GM19238 (cell line): ENCODE measurements around the gene CD8B.

ENCODE experiments used
- DNase-seq: peaks from one replicate; pipeline ENCODE4 v3.0.0; 2011; ENCODE audit warnings: low spot score; ENCODE audit not compliant: insufficient read length

CD8B gene

DNA sequence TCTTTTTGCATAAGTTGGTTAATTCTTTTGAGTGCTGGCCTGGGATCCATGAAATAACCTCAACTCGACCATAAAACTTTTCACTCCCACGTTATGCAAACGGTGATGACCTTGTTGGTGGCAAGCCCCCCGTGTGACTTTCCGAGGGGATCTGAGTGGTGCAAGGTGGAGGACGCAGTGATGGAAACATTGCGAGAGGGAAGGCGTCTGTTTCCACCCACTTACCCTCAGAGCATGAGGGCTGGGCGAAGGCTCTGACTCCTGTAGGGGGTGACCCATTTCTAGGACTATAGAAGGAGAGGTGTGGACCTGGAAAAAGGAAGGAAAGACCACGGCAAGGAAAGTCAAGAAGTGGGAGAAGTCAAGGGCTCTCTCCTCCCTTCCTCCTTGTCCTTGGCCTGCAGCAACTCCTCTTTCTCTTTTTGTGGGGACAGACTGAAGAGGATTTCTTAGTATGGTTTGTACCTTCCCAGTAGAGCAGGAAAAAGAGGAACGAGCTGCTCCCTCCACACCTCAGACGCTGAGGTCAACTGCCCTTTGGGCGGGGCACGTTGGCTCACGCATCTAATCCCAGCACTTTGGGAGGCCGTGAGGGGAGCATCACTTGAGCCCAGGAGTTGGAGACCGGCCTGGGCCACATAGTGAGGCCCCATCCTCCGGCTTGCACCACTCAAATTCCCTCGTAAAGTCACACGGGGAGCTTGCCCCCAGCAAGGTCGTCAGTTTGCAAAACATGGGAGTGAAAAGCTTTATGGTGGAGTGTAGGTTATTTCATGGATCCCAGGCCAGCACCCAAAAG lies 55.4 kb downstream of the CD8B start:
- no peak for DNase-seq

DNA sequence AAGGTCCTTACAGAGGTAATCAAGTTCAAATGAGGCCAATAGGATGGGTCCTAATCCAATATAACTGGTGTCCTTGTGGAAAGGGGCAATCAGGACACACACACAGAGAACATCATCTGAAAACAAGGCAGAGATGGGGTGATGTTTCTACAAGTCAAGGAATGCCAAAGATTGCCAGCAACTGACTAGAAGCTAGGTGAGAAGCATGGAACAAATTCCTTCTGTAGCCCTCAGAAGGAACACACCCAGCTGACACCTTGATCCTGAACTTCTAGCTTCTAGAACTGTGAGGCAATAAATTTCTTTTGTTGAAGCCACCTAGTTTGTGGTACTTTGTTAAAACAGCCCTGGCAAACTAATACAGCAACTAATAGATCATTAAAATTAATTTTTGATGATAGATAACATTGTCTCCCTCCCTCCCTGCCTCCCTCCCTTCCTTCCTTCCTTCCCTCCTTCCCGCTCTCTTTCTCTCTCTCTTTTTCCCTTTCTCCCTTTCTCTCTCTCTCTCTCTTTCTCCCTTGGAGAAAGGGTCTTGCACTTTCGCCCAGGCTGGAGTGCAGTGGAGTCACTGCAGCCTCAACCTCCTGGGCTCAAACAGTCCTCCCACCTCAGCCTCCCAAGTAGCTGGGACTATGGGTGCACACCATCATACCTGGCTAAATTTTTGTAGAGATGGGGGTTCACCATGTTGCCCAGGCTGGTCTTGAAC lies 60.7 kb downstream of the CD8B start:
- DNase-seq, result no peak

DNA sequence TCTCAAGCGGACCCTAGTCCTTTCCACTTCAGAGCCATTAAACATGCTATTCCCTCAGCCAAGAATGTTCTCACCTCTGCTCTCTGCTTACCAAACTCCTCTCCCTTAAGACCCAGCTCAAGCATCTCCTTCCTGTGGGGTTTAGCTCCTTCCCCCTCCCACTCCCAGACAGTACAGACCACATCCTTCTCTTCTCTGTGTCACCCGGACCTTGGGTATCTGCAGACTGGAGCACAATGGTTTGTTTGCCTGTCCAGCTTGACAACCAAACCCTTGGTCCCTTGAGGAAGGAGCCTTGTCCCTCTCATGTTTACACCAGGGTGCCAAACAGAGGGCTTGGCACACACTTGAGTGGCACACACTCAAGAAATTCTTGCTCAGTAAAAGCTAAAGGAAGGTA lies 66.8 kb downstream of the CD8B start:
- no peak for DNase-seq

DNA sequence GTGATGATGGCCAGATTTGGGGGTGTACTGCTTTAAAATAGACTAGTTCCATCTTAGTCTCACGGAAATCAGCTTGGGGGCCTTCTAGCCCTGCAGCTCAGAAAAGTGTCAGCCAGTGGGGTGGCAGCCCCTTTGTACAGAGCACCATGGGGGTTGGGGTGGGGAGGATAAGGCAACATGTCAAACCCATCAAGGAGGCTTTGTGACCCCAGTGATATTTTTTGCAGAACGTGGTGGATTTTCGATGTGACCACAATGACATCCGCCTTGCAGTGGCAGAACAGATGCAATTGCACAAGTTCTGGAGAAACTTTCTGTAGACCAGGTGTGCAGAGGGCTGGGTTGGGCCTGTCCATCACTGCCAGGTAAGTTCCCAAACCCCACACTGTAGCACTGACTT lies 67.9 kb downstream of the CD8B start:
- DNase-seq, result no peak

DNA sequence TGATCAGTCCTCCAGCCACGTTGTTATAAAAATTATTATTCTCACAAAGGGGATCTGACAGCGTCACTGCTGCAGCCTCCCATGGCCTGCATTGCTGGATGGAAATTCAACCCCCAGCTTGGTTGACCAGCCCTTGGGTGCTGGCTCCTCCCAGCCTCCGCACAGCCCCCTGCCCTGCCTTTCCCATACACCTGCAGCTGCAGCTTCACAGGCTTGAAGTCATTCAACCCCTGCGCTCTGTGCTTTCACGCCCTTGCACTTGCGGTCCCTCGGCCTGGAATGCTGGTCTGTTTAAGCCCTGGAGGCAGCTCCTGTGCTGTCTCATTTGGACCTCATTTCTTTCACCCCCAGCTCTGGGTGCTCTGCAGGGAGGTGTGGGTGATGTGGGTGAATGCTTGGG lies 70.1 kb downstream of the CD8B start:
- no peak for DNase-seq

DNA sequence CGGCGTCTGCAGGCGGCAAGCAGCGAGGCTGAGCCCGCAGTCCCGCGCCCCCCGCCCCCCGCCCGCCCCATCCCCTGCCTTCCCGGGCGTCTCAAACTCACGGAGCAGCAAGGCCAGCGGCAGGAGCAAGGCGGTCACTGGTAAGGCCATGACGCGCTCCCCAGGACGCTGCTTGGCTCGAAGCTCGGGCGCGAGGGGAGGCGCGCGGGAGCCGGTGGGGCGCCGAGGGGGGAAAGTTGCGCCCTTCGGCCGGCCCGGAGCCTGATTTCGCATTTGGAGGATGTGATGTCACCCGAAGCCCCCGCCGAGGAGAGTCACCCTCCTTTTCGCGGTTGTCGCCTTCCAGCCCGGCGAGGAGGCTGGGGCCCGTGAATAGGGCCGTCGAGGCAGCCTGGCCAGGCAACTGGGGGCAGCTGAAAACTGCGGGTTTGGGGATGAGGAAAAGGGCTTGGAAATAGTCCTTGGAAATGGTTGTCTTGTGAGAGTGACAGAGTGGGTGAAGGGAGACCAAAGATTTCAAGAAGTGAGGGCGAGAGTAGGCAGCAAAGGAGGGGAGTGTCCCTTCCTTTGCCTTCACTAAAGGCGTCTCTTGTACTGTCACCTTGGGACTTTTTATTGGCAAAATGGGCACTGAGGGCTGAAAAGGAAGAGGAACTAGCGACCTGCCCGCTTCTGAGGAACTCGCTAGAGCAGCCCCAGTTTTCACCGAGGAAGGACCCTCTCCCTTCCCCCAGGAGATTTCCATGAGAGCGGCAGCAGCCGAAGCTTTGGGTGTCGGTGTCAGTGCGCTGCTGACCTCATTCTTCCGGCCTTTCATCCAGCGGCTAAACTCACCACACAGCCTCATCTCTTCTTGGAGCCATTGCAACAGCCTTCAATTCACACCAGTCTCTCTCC lies 70.8 kb downstream of the CD8B start, which contains the start of gene CD8A:
TSS of gene CD8A (minus strand) at position 238 of the 897 bp plus-strand sequence. CDS start at position 150, 88 bp downstream.
- DNase-seq, result no peak

DNA sequence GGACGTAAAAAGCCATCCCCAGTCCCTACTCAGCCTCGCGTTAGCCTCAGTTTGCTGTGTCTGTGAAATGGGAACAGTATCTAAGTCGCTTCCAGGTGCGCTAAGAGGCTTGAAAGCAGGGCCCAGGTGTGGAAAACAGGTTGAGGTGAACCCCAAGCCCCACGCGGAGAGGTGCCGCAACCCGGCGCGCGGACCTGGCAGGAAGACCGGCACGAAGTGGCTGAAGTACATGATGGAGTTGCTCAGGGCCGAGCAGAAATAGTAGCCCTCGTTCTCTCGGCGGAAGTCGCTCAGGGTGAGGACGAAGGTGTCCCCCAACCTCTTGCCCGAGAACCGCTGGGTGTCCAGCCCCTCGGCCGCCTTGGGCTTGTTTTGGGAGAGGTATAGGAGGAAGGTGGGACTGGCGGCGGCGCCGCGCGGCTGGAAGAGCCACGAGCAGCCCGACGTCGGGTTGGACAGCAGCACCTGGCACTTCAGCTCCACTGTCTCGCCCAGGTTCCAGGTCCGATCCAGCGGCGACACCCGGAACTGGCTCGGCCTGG lies 71.5 kb downstream of the CD8B start:
- DNase-seq, result no peak

DNA sequence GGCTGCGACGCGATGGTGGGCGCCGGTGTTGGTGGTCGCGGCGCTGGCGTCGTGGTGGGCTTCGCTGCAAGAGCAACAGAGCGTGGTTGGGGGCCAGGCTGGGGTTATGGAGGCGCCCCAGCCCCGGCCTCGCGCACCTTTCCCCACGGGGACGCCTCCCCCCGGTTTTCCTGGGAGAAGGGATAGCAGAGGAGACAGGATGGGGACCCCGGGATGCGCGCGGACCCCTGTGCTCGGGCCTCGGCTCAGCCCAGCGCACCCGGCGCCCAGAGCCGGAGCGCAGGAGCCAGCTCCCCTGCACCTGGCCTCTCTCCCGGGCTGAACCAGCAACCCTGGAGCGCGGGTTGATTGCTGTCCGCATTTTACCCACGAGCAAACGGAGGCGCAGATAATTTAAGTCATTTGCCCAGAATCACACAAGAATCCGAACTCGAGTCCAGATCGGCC lies 72.0 kb downstream of the CD8B start:
- no peak for DNase-seq

DNA sequence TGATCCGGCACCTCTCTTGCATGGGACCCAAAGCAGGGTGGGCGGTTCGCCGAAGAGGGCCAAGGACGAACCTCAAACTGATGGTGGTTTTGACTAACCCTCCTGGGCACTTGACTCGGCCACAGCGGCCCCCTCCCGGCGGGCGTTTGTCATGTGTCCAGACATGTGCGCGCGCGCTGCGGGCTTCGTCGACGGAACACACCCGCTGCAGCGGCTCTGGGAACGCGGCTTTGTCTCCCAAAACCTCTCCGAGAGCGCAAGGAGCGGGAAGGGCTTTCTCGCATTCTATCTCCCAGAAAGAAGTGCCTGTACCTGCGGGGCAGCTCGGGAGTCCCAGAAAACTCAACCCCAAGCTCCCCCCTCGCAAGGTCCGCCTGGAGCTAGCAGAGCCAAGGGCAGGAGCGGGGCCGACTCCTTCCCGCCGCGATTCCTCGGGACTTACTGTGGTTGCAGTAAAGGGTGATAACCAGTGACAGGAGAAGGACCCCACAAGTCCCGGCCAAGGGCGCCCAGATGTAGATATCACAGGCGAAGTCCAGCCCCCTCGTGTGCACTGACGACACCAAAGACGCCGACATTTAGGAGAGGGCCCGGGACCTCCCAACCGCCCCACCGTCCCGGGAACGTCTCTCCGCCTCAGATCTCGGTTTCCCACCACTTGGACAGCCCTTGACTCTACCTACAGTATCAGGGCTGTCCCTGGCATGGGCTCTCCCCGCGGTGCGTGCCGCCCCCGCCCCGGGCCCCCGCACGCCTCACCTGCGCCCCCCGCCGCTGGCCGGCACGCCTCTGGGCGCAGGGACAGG lies 72.6 kb downstream of the CD8B start:
- DNase-seq, result no peak

DNA sequence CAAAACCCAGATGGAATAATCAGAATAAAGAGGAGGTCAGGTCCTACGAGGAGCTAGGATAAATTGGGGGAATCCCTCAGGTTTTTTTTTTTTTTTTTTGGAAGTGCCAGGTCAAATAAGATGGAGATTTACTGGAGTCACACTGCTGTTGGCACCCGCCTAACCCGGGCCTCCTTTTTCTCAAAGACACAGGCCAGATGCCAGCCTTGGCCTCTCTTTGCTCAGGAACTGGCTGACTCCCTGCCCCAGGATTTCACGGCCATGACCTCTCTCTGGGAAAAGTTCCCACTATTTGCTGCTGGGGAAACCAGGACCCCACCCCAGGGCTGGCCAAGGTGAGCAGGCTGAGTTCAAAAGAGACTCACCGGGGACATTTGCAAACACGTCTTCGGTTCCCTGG lies 73.5 kb downstream of the CD8B start:
- DNase-seq, result no peak

DNA sequence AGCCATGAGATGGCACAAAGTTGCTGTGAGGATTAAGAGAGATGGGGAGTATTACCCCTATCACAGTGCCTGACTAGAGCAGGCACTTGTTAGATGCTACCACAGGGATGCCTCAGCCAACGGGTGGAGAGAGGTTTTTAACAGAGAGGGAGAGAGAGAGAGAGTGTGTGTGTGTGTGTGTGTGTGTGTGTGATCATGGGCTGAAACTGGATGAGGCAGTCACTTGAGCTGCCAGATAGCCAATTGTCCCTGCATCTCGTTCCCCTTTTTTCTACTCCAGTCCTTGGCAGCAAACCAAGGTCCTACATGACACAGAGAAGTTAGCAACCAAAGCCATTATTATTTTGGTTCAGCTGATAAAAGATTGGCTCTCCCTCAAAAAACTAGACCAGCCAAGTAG lies 74.0 kb downstream of the CD8B start:
- DNase-seq, result no peak

DNA sequence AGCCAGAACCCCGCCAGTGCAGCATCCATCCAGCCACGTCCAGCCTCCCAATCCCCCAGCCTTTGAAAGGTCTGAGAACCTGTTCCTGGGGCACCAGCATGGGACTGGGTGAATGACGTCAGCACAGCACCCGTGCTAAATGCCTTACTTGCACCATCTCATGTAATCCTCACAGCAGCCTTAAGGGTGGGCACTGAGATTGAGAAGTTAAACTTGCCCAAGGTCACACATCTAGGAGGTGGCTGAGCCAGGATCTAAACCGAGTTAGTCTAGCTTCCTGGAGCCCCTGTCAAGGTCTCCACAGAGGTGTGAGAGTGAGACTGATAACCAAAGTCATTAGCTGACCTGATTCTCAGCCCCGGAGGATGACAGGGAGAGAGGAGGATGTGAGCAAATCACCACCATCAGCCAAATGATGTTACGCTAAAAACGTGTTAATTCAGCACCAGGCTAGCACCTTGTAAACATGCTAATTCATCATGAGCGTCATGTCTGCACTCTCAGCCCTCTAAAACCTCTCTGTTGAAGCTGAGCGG lies 75.6 kb downstream of the CD8B start:
- DNase-seq, result no peak

DNA sequence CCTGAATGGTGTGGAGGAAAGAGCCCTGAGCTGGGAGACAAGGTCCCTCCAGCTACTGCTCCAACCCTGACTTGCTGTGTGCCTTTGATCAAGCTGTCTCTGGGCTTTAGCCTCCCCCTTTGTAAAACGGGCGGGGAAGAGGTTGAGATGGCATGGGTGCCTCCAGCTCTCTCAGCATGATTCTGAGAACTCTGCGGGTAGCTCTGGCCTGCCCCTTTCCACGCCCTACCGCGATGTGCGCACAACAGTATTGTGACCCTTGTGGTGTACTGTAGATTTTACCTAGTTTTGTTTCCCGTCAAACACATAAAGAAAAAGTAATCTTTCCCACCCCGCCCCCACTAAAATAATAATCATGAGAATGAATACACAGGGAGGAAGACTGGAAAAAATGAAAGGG lies 76.2 kb downstream of the CD8B start:
- DNase-seq, result no peak

DNA sequence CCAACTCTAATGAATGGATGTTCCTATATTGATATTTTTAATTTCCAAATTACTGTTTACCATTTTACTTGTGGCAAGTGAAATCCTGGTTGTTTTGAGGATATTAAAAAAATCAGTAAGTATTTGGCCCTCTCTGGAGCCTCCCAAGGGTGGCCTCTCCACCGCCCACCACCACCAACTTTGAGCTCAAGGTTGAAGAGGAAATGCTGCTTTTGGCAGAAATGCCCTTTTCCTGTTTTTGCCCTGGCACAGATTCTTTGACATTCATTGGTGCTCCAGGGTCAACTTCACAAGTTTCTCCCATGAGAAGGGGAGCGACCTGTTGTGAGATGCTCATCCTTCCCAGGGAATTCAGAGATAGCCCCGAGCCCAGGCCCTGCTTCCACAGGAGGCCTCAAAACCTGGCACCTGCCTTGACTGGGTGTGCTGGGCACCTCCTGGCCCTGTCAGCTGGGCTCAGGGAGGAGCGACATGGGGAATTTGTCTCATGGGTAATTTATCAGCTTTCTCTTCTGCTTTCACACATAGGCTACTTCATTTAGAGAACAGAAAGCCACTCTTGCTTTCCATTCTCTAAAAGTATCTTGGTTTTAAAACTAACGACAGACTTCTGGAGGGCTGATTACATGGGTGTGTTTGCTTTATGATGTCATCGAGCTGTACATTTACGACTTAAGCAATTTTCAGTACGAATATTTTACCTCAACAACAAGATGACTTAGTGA lies 77.9 kb downstream of the CD8B start:
- peak; percentile 60 for DNase-seq

DNA sequence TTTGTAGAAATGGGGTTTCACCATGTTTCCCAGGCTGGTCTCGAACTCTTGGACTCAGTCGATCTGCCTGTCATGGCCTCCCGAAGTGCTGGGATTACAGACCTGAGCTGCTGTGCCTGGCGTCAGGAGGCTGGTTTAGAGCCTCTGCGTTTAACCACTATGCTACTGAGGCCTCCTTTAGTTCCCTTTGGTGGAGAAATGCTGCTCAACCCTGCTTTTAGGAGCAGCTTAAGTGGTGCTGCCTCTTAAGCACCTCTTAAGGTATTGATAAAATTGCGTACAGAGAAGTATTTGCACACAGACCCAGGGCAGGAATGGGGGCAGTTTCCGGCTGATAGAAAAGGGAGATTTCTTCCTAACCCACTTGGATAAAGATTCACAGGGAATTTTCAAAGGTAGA lies 78.9 kb downstream of the CD8B start:
- DNase-seq, result no peak

DNA sequence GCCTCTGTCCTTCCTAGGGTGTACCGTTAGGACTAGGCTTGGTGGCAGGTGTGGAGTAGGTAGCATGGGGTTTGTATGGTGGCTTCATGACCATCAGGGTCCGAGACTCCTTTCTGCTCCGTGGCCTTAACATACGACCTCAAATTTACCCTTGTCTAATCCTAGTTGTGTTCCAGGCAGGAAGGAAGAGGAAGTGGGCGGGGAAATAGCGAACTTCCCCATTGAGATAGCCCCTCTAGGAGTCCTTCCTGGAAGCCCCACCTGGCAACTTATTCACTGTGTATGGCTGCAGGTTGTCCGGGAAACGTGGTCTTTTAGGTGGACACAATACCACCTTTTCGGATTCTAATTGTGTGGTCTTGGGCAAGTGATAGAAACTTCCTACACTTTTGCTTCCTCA lies 80.3 kb downstream of the CD8B start:
- DNase-seq, result no peak

DNA sequence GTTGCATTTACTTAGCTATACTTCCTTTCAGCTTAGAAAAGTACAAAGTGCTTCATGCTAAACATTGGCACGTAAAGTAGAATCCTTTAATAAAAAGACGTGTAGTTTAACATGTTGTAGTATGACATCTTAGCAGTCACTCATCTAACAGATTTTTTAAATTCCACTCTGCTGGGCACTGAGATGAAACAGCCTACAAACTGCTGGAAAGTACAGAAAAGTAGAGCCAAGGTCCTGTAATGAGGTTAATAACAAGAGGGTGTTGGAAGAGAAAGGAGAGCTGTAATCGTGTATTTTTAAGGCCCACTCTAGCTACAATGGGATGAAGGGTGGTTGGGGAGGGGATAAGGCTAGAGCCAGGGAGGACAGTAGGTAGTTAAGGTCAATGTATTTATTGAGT lies 81.7 kb downstream of the CD8B start:
- no peak for DNase-seq

DNA sequence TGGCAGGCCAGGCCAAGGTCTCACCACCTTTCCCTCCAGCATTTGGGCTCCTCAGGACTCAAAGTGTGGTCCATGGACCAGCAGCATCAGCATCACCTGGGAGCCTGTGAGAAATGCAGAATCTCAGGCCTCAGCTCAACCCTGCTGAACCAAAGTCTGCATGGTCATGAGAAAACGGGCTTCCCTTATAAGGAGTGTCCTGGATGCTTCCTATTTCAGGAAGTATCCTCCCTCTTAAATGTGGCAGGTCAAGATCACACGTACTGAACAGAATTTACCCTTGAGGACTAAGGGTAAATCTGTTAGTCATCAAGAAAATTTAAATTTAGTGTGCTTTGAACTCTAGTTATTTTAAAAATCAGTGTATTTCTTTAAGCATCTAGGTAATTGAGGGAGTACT lies 82.7 kb downstream of the CD8B start:
- no peak for DNase-seq

DNA sequence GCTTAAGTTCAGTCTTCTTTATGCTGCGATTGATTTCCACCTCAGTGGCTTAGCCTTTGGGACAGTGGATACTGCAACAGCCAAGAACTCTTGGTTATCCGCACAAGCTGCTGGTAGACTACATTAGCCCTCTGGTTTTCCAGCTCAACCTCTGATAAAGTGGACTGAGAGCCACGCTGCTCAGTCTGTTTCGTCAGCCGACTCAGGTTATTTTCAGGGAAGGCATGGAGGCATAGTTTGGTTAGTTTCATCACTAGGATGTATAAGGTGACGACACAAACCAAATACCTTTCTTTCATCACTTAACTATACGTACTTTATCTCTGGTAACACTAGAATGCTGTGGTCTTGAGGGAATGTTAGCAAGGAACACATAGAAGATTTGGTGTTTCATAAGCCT lies 85.2 kb downstream of the CD8B start:
- DNase-seq, result no peak

DNA sequence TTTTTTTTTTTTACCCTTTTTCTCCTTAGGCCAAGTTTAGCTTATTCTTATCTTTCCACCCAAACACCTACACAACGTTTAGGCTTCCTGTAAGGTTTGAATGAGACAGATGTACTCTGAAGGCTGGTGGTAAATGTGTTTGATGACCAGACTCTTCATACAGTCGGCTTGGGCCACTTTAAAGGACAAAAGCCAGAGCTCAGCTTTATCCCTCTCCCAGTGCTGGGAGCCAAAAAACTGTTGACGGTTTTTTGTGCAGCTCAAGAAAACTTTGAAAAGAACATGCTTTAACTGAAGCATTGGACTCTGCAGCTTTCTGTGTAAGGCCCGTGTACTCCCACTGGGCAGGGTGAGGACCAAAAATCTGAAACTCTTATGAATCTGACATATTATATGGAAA lies 86.3 kb downstream of the CD8B start:
- no peak for DNase-seq
